Head of caudate nucleus (tissue), 42 donors: Measurements from ENCODE around the gene CPA5.

Experiments
- DNase-seq, 42 donors: peaks; one replicate each; pipeline versions ENCODE4 v3.0.0 to v3.0.0-alpha.2; 2020 to 2021; ENCODE audit warnings: mixed read lengths in 7 of 42
- intact Hi-C: fragments of 100-400 bp; cut with DNase I; formaldehyde crosslinking; loops from one replicate; pipeline ENCODE4 v1.15.0; 2022

Gene CPA5

GRCh38 chr7:130324306-130324943 is 20.2 kb upstream of the CPA5 start:
- intact Hi-C loops: no loop called here
- DNase-seq: no peak

DNA sequence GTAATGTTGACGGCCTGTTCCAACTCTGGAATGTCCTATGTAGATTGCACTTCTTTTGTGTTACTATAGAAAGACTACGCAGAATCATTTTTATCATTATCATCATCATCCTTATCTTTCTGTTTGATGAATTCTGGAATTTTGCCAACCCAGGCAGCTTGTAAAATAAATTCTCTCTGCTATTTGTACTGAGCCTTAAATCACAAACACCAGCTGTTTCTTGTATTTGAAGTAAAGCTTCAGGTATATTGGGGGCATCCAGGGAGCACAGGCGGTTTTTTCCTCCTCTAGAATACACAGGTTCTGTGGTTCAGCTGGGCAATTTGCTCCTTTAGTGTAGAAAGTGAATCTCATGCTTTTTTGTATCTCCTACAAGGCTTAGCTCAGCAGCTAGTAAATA is 14.9 kb upstream of the CPA5 start:
- DNase-seq: no peak
- intact Hi-C loops: no loop called here

GRCh38 chr7:130332259-130333053 is 12.2 kb upstream of the CPA5 start:
- intact Hi-C loops: no loop called here
- DNase-seq: no peak

GRCh38 chr7:130333832-130334231 is 10.8 kb upstream of the CPA5 start:
- intact Hi-C loops: no loop called here
- no peak for DNase-seq

DNA sequence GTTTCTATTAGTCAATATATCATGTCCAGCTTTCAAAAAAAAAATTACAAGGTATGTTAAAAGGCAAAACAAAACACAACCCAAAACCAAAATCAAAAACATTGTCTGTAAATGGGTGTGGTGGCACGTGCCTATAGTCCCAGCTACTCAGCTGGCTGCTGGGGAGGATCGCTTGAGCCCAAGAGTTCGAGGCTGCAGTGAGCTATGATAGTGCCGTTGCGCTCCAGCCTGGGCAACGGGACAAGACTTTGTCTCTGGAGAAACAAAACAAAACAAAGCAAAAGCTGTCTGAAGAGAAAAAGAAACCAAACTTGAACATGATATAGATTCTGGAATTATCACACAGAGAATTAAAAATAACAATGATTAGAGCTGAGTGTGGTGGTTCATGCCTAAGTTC is 10.3 kb upstream of the CPA5 start:
- DNase-seq: no peak
- intact Hi-C loops: no loop called here

GRCh38 chr7:130337410-130337971 is 7.1 kb upstream of the CPA5 start:
- intact Hi-C loops: no loop called here
- no peak for DNase-seq

DNA sequence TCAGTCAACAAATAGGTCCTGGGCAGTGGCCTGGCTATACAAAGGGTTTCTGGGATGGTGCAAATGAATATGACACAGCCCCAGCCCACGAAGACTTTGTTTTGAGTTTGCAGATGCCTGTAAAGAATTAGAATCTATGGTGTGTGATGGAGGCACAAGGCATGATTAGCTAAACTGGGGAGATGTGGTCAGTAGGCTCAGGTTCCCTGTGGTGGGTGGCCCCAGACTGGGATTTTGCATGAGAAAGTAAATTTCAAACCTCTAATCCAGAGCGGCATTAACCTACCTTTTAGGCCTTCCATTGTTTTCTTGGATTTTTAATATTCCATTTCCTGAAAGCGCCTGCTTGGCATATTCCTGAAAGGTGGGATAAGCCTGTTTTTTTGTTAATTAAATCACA is 6.4 kb upstream of the CPA5 start:
- DNase-seq: no peak
- intact Hi-C loops: no loop called here

- intact Hi-C loops: no loop called here
- DNase-seq: no peak
Observed at GRCh38 chr7:130341882-130342281, 2.7 kb upstream of the CPA5 start.

DNA sequence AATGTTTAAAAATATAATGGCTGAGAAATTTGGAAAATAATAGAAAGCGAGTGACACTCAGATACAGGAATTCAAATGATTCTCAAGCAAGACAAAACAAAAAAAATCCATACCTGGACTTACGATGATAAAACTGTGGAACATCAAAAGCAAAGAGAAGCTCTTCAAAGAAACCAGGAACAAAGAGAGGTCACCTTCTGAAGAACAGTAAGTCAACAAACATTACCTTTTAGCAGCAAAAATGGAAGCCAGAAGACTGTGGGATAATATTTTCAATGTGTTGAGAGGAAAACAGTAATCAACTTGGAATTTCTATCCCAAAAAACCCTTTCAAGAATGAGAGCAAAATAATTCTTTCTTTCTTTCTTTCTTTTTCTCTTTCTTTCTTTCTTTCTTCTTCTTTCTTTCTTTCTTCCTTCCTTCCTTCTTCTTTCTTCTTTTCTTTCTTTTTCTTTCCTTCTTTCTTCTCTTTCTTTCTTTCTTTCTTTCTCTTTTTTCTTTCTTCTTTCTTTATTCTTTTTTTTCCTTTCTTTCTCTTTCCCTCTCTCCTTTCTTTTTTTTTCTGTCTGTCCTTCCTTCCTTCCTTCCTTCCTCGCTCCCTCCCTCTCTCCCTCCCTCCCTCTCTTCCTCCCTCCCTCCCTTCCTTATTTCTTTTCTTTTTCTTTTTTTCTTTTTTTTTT is 1.8 kb upstream of the CPA5 start:
- DNase-seq: no peak
- intact Hi-C loops: no loop called here

DNA sequence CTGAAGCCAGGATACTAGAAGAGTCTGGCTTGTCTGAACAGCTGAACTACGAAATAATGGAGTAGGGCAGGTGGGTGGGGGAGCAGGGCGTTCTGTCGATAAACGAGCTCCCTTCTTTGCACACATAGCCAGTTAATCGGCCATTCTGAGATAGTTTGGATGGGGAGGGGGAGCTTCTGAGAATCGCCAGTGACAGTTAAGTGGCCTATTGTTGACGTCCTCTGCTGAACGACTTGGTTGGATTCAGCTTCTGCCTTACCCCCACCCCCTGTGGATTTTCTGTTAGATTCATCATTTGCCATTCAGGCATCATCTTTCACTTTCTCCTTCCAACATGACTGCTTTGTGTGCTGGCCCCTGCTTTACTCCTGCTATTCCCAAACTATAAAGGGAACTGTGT is 520 bp downstream of the CPA5 start:
- peak in 3 of 42 donors; percentile 10 to 30 (median 15) for DNase-seq
- intact Hi-C loops: no loop called here

DNA sequence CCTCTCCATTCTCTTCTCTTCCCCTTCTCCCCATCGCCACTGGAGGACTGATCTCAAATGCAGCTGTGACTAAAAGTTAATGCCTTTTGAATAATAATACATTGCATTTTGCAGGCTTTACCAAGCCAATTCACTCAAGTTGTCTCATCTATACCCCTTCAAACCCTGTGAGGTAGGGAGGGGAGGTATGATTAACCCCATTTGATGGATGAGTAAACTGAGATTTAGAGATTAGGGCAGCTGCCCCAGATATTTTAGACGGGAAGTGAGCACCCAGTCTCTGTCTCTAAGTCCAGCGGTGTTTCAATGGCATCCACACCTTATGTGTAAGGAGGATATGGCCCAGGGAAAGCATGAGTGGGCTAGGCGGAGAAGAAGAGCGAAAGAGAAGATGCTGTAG is 1.1 kb downstream of the CPA5 start:
- intact Hi-C loops: no loop called here
- no peak for DNase-seq

- no peak for DNase-seq
- intact Hi-C loops: no loop called here
Observed at GRCh38 chr7:130346177-130346905, 1.7 kb downstream of the CPA5 start.

- intact Hi-C loops: no loop called here
- DNase-seq: no peak
Observed at GRCh38 chr7:130346941-130347340, 2.3 kb downstream of the CPA5 start.

GRCh38 chr7:130349911-130350782 is 5.5 kb downstream of the CPA5 start:
- intact Hi-C loops: no loop called here
- DNase-seq: peak in 1 of 42 donors; percentile 34

DNA sequence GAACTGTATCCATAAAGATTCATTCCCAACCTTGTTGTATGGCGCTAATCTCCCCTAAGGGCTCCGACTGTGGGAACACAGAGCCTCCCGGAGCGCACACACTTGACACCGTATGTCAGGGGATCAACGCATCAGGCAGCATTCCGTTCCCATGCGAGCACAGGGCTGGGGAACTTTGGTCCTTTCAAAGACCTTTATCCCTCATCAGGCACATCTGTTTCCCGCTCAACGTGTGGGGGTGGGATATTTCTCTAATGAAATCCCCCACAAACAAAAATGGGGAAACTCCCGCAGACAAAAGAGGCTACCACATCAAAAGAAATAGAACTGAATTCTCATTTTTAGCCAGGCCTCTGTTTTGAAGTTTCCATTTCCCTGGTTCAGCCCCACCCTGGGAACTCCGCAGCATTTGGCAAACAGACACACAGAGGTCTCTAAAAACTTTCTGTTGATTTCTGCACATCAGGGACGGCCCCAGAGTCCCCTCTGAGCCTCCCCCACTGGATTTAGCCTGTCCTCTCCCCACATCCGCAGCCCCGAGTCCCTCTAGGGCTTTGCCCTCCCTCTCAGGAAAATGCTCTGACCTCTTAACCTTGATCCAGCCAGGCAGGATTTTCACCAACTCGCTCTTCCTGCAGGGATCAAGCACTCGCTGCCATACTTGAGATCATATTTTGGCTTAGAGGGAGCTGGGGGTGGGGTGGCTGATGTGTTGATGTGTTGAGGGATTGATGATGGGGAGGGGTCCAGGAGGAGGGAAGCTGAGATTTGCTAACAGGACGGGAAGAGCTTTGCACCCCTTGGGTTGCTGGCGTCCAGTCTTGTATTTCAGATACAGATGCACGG is 6.6 kb downstream of the CPA5 start:
- DNase-seq: peak in 1 of 42 donors; percentile 20
- intact Hi-C loops: no loop called here

DNA sequence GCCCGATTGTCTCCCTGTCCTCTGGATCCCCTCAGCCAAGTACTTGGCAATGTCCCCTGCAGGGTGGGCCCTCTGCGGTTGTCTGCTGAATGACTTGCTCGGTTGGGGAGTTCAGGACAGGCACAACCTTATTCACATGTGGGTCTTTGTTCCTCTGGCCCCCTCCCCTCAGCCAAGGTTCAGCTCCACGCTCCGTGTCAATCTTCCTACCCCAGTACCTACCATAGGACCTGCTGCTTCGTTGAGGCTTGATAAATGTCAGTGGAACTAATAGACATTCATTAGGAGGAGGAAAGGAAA is 7.1 kb downstream of the CPA5 start:
- DNase-seq: no peak
- intact Hi-C loops: no loop called here

DNA sequence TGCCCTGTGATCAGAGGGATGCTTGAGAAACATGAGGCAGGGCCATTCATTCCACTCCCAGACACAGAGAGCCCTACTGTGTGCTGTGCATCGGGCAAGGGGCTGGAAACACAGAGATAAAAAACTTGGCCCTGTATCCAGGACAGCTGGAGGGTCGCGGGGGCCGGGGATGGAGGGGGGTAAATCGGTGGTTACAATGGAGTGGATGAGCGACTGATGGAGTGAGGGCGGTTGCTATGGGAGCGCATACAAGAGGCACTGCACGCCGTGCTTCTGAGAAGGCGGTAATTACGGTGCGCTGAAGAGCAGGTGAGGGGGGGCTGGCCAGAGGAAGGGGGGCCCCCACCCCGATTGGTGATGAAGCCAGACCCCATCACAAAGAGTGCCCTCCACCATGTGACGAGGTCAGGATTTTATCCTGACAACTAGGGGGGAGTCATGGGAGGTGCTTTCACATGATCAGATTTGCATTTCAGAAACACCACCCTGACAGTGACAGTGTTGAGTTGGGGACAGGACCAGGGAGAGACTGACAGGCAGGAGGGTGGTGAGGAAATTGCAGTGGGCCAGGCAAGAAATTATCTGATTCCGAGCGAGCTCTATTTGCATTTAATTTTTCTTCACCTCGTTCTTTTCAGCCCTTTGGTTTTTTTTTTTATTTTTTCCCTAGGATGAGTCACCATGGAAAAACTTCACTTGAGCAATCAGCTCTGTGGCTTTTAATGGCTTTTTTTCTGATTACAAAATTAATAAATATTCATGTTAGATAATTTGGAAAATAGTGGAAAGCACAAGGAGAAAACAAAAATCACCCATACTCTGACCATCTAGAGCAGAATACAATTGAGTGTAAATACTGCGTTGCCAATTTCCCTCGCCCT is 7.8 kb downstream of the CPA5 start:
- intact Hi-C loops: no loop called here
- DNase-seq: peak in 41 of 42 donors; percentile 23 to 82 (median 52)
